Ovary (tissue), 9 donors: ENCODE data around the gene ITPR1. TPM values are rescaled to one million over a fixed set of nuclear protein-coding genes. Genes with fewer than 3 reads are reported as not detected.

Experiments
- DNase-seq, 5 donors: peaks; one replicate each; pipeline ENCODE4 v3.0.0-alpha.2; 2019 to 2020
- H3K27ac ChIP-seq, 2 donors: fragments of 200-600 bp; one replicate each; pipeline versions ENCODE4 v1.5.1 to v1.8.0; 2019 to 2022
- H3K27me3 ChIP-seq: fragments of 200-600 bp; one replicate; pipeline ENCODE4 v1.8.0; 2022
- H3K36me3 ChIP-seq: fragments of 200-600 bp; sonication (generic); one replicate; pipeline ENCODE4 v1.5.1; 2019
- H3K4me1 ChIP-seq: one replicate; pipeline ENCODE4 v1.8.1; 2013; ENCODE audit warnings: mild to moderate bottlenecking, moderate library complexity; ENCODE audit not compliant: insufficient read depth
- H3K4me3 ChIP-seq: fragments of 200-600 bp; sonication (generic); one replicate; pipeline ENCODE4 v1.5.1; 2017
- H3K9me3 ChIP-seq, 2 donors: fragments of 200-600 bp in 1 of 2; sonication (generic) in 1 of 2; one replicate each; pipeline versions ENCODE4 v1.5.1 to v1.8.1; 2013 to 2019; ENCODE audit warnings: mild to moderate bottlenecking in 1 of 2, moderate library complexity in 1 of 2
- CTCF ChIP-seq, 3 donors: fragments of 450-650 bp in 2 of 3; fragments of 200-600 bp in 1 of 3; IDR thresholded peaks; one replicate each; pipeline versions ENCODE4 v1.5.1 to v1.8.0; 2016 to 2022; ENCODE audit warnings: antibody characterized with exemption in 3 of 3, mild to moderate bottlenecking in 1 of 3
- EP300 ChIP-seq: sonication (generic); formaldehyde crosslinking; IDR thresholded peaks from one replicate; pipeline ENCODE4 v1.6.1; 2017; ENCODE audit warnings: antibody characterized with exemption
- POLR2A ChIP-seq: fragments of 450-650 bp; IDR thresholded peaks from one replicate; pipeline ENCODE4 v1.6.1; 2017; ENCODE audit warnings: antibody characterized with exemption, mild to moderate bottlenecking, moderate library complexity
- WGBS, 3 donors: extraction: QIAGEN DNeasy Blood & Tissue Kit in 1 of 3; methylation state at CpG; one replicate each; pipeline versions ENCODE4 v1.1.5 to v1.1.7; 2013 to 2017; 5-methylcytosine and 5-hydroxymethylcytosine counted together
- intact Hi-C, 4 donors: fragments of 100-400 bp; cut with DNase I; formaldehyde crosslinking; loops; one replicate each; pipeline versions ENCODE4 v1.11.0 to v1.15.1; 2022 to 2023
- polyA plus RNA-seq, 2 donors: library from polyadenylated mRNA; stranded (reverse); fragments of 200-250 nt in 1 of 2; fragments of 350-450 nt in 1 of 2; fragmentation: Illumina TruSeq in 1 of 2; extraction: RNeasy Lipid Tissue Mini Kit (QIAGEN cat#74804) in 1 of 2; gene quantifications; one replicate each; pipeline ENCODE4 v1.2.3, GENCODE V29; 2013 to 2014
- total RNA-seq, 7 donors: library from RNA; depleted of rRNA in 2 of 7; stranded (reverse); fragments of >200 nt in 2 of 7; fragmentation: NEBNext Ultra II Directional in 3 of 7; extraction: Animal tissue kit (Norgen Biotek cat#: 25700) in 3 of 7; gene quantifications; one replicate each; pipeline versions ENCODE4 v1.1.0 to v1.2.4, GENCODE V29; 2016 to 2023
- donor health status: DM: no; HTN: no; CAD: no; lungs with moderate emphysema.
- donor health status: DM: no; HTN: no; CAD: no.
- donor health status: Bipolar disorder and iron deficiency.
- donor health status: DM: yes; HTN: yes; CAD: no.
- donor health status: DM: no; HTN: no; CAD: no.
- donor health status: DM: yes; HTN: yes; CAD: no.

ITPR1 gene
- total and polyA plus RNA-seq, 9 donors: 59.5 to 313 (median 144) TPM

DNA sequence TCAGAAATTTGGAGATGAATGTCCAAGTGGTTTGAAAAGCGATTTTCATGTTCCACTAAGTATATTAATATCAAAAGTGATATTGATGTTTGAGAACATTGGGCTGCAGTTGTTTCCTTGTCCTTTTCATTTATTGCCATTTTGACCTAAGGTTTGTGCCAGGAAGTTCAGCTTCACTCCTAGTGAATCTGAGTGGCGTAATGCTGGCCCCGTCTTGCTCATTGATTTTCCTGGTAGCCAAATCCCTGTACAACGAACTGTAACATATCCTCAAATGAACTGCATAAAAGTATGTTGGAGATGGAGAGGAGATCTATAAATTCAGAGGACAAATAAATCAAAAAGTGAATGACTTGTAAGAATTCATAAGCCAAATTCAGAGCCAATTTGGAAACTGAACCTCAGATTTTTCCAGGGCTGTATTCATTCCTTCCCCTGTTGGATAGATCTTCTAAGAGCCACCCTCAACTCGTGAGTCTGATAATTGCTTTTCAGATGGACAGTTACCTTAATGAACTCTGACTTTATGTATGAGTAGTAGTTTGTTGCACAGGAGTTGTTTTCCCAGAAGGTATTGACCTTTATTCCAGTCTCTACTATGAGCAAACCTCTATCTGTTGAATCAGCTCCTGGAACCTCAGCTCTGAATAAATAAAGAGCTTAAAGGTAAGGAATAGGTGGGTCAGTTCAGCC lies 72.8 kb downstream of the ITPR1 start:
- DNase-seq: no peak
- intact Hi-C loops: no loop called here
- peaks cover 6% of the 10 kb centered on the region for H3K4me1 ChIP-seq

GRCh38 chr3:4568841-4569240 lies 75.7 kb downstream of the ITPR1 start:
- Histone ChIP-seq H3K4me3 (no peak overlapping the region), H3K4me1 (peaks cover 5% of the 10 kb centered on the region), H3K9me3 (no peaks in the 10 kb centered on the region), H3K27me3 (no peaks in the 10 kb centered on the region), H3K36me3 (no peaks in the 10 kb centered on the region), H3K27ac (no peak overlapping the region)
- no peak for DNase-seq
- intact Hi-C loops: no loop called here
- WGBS, 3 donors: 69 to 71% (median 71%) methylated on average over 3 of the region's 3 CpGs
- TF ChIP-seq POLR2A: no peak
- TF ChIP-seq EP300: no peak
- no peak for TF ChIP-seq CTCF (IDR thresholded peaks at IDR 0.05)

More for the DNA sequence above, 72.8 kb downstream of the ITPR1 start:
- H3K27ac ChIP-seq: no peak overlapping the region
- TF ChIP-seq EP300 (no peak), POLR2A (no peak), CTCF (IDR thresholded peaks at IDR 0.05) (no peak)
- no peaks in the 10 kb centered on the region for H3K9me3 ChIP-seq
- no peaks in the 10 kb centered on the region for H3K27me3 ChIP-seq
- H3K4me3 ChIP-seq: no peak overlapping the region
- WGBS, 3 donors: 63 to 71% (median 71%) methylated on average over 5 of the region's 5 CpGs
- no peaks in the 10 kb centered on the region for H3K36me3 ChIP-seq

- Histone ChIP-seq H3K4me1 (peaks cover 8% of the 10 kb centered on the region), H3K36me3 (no peaks in the 10 kb centered on the region), H3K4me3 (no peak overlapping the region), H3K27ac (no peak overlapping the region), H3K27me3 (no peaks in the 10 kb centered on the region), H3K9me3 (no peaks in the 10 kb centered on the region)
- DNase-seq: no peak
- WGBS, 3 donors: 80 to 87% (median 81%) methylated on average over 7 of the region's 7 CpGs
- TF ChIP-seq POLR2A (no peak), EP300 (no peak), CTCF (IDR thresholded peaks at IDR 0.05) (no peak)
- intact Hi-C loops: no loop called here
Observed at GRCh38 chr3:4570840-4571621, 77.9 kb downstream of the ITPR1 start.

DNA sequence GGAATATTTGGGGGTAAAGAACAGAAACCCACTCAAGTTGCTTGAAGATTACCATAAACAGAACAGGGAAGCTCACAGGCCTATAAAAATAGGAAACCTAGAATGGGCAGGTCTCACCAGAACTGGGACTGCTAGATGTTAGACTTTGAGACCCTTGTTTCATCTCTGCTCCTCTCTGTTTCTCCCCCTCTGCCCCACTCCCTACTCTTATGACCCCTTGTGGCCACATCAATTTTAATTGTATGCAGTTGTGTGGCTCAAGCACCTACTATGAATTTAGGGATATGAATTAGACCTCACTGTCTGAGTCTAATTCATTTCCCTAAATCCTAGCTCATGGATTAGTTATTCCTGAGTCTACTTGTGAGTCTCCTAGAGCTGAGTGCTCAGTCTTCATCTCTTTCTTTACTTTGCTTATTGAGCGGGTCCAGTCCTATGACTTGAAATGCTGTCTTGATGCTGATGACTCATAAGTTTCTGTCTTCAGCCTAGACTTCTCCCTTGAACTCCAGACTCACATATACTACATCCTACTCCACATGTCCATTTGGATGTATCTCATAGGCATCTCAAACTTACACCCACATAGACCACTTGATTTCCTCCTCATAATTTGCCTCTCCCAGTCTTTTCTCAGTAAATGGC lies 78.7 kb downstream of the ITPR1 start:
- WGBS, 3 donors: 92 to 98% (median 92%) methylated on average over 1 of the region's 1 CpG
- no peak for DNase-seq
- Histone ChIP-seq H3K36me3 (no peaks in the 10 kb centered on the region), H3K9me3 (no peaks in the 10 kb centered on the region), H3K27me3 (no peaks in the 10 kb centered on the region), H3K4me3 (no peak overlapping the region), H3K27ac (no peak overlapping the region), H3K4me1 (peaks cover 12% of the 10 kb centered on the region)
- intact Hi-C loops: no loop called here
- TF ChIP-seq CTCF (IDR thresholded peaks at IDR 0.05) (no peak), EP300 (no peak), POLR2A (no peak)
